Stomach (tissue), 9 donors: ENCODE results near the gene RPN1. TPM values are rescaled to one million over a fixed set of nuclear protein-coding genes. Genes with fewer than 3 reads are reported as not detected.

ENCODE experiments used
- DNase-seq, 2 donors: peaks; one replicate each; pipeline versions ENCODE4 v3.0.0 to v3.0.0-alpha.2; 2013 to 2019
- H3K27ac ChIP-seq, 5 donors: fragments of 200-600 bp in 4 of 5; sonication (generic) in 4 of 5; one replicate each; pipeline ENCODE4 v1.5.1; 2013 to 2019; ENCODE audit warnings: mild to moderate bottlenecking in 1 of 5, moderate library complexity in 1 of 5
- H3K27me3 ChIP-seq, 3 donors: fragments of 200-600 bp; sonication (generic); one replicate each; pipeline ENCODE4 v1.5.1; 2017 to 2019; ENCODE audit warnings: mixed run types in 1 of 3
- H3K36me3 ChIP-seq, 4 donors: fragments of 200-600 bp; sonication (generic); 1 replicate in 3 of 4; 2 replicates in 1 of 4; pipeline ENCODE4 v1.5.1; 2016 to 2019
- H3K4me1 ChIP-seq, 4 donors: fragments of 200-600 bp; sonication (generic); one replicate each; pipeline ENCODE4 v1.5.1; 2016 to 2019
- H3K4me3 ChIP-seq, 4 donors: fragments of 200-600 bp; sonication (generic) in 3 of 4; one replicate each; pipeline ENCODE4 v1.5.1; 2016 to 2019; ENCODE audit warnings: mild to moderate bottlenecking in 1 of 4
- H3K9me3 ChIP-seq, 4 donors: fragments of 200-600 bp; sonication (generic); one replicate each; pipeline ENCODE4 v1.5.1; 2016 to 2019
- EP300 ChIP-seq: sonication (generic); formaldehyde crosslinking; IDR thresholded peaks from one replicate; pipeline ENCODE4 v1.6.1; 2017; ENCODE audit warnings: antibody characterized with exemption
- POLR2A ChIP-seq, 4 donors: fragments of 450-650 bp; IDR thresholded peaks; one replicate each; pipeline ENCODE4 v1.6.1; 2016; ENCODE audit warnings: antibody characterized with exemption in 4 of 4, control low read depth in 2 of 4, mild to moderate bottlenecking in 1 of 4, moderate library complexity in 1 of 4
- POLR2AphosphoS5 ChIP-seq, 3 donors: sonication (generic); formaldehyde crosslinking; IDR thresholded peaks; one replicate each; pipeline ENCODE4 v1.6.1; 2016; ENCODE audit warnings: antibody characterized with exemption in 3 of 3
- WGBS, 5 donors: extraction: QIAGEN DNeasy Blood & Tissue Kit in 3 of 5; methylation state at CpG; one replicate each; pipeline versions ENCODE4 v1.1.5 to v1.1.7; 2013 to 2018; 5-methylcytosine and 5-hydroxymethylcytosine counted together
- intact Hi-C: fragments of 100-400 bp; cut with DNase I; formaldehyde crosslinking; loops from one replicate; pipeline ENCODE4 v1.15.1; 2023; ENCODE audit warnings: low total_unique reads
- polyA plus RNA-seq, 3 donors: library from polyadenylated mRNA; stranded (reverse); fragments of 200-250 nt; gene quantifications; one replicate each; pipeline ENCODE4 v1.2.3, GENCODE V29; 2013
- total RNA-seq, 5 donors: library from RNA; depleted of rRNA; stranded (reverse); fragments of >200 nt; gene quantifications; one replicate each; pipeline versions ENCODE4 v1.1.0 to v1.2.3, GENCODE V29; 2014 to 2016
- TF ChIP-seq, protein P1 (sequence below), 7 experiments: fragments of 450-650 bp in 4 of 7; fragments of 200-600 bp in 3 of 7; sonication (generic) in 3 of 7; IDR thresholded peaks; one replicate each; pipeline ENCODE4 v1.5.1; 2016 to 2019; ENCODE audit warnings: antibody characterized with exemption in 7 of 7, control low read depth in 2 of 7, mild to moderate bottlenecking in 1 of 7
- donor health status: healthy with polysubstance abuse.
- donor health status: Bipolar disorder and iron deficiency.
- donor health status: healthy.

The RPN1 gene
- total and polyA plus RNA-seq, 8 donors = 39.9 to 328 (median 107) TPM

- WGBS, 5 donors = 87 to 95% (median 92%) methylated on average over 8 to 9 of the region's 9 CpGs
- Histone ChIP-seq H3K4me1 (peaks cover 17 to 59% (median 49%) of the 10 kb centered on the region in 4 donors), H3K9me3 (no peaks in the 10 kb centered on the region), H3K36me3 (peaks cover 60 to 84% (median 82%) of the 10 kb centered on the region in 4 donors), H3K4me3 (no peak overlapping the region), H3K27me3 (no peaks in the 10 kb centered on the region), H3K27ac (peak overlapping the region in 1 of 5 donors; percentile 9)
- no peak for DNase-seq
- TF ChIP-seq POLR2AphosphoS5 (IDR thresholded peaks at IDR 0.05) (no peak), EP300 (no peak), POLR2A (IDR thresholded peaks at IDR 0.05) (no peak)
- TF ChIP-seq, protein P1, sequence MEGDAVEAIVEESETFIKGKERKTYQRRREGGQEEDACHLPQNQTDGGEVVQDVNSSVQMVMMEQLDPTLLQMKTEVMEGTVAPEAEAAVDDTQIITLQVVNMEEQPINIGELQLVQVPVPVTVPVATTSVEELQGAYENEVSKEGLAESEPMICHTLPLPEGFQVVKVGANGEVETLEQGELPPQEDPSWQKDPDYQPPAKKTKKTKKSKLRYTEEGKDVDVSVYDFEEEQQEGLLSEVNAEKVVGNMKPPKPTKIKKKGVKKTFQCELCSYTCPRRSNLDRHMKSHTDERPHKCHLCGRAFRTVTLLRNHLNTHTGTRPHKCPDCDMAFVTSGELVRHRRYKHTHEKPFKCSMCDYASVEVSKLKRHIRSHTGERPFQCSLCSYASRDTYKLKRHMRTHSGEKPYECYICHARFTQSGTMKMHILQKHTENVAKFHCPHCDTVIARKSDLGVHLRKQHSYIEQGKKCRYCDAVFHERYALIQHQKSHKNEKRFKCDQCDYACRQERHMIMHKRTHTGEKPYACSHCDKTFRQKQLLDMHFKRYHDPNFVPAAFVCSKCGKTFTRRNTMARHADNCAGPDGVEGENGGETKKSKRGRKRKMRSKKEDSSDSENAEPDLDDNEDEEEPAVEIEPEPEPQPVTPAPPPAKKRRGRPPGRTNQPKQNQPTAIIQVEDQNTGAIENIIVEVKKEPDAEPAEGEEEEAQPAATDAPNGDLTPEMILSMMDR (IDR thresholded peaks at IDR 0.05) = no peak
- intact Hi-C loops = no loop called here
Measured at GRCh38 chr3:128621931-128622330, 28.7 kb downstream of the RPN1 start.

- H3K4me3 ChIP-seq = no peak overlapping the region
- TF ChIP-seq, protein P1 (IDR thresholded peaks at IDR 0.05) = no peak
- TF ChIP-seq POLR2AphosphoS5 (IDR thresholded peaks at IDR 0.05) = no peak
- TF ChIP-seq POLR2A (IDR thresholded peaks at IDR 0.05) = no peak
- intact Hi-C loops = no loop called here
- H3K27ac ChIP-seq = no peak overlapping the region
- no peaks in the 10 kb centered on the region for H3K9me3 ChIP-seq
- peaks cover 53 to 77% (median 75%) of the 10 kb centered on the region in 4 donors for H3K36me3 ChIP-seq
- no peaks in the 10 kb centered on the region for H3K27me3 ChIP-seq
- peaks cover 17 to 61% (median 49%) of the 10 kb centered on the region in 4 donors for H3K4me1 ChIP-seq
- no peak for DNase-seq
- 73 to 90% (median 85%) methylated on average over 6 of the region's 6 CpGs for WGBS, 5 donors
Measured at GRCh38 chr3:128621234-128621633, 29.4 kb downstream of the RPN1 start.

DNA sequence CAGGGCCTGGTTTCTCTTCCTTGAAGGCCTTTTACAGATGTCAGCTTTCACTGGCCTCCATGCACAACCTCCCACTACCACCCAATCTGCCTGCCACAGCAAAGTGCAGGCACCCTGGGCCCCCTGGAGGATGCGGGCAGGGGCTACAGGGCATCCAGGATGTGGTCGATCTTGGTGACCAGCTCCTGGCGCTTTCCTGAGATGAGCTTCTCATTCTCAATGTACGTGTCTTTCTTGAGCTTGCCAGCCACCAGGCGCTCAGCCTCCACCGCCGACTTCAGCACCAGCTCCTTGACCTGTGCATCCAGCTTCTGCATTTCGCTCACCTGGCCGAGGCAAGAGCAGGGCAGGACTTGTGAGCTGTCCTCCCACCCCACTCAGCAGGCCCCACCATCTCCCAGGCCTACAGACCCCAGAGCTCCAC, 30.3 kb downstream of the RPN1 start:
- no peak for TF ChIP-seq POLR2AphosphoS5 (IDR thresholded peaks at IDR 0.05)
- no peak for TF ChIP-seq EP300
- TF ChIP-seq, protein P1 (IDR thresholded peaks at IDR 0.05) = no peak
- no peak for TF ChIP-seq POLR2A (IDR thresholded peaks at IDR 0.05)
- WGBS, 5 donors = 81 to 90% (median 86%) methylated on average over 9 of the region's 9 CpGs
- H3K27ac ChIP-seq = peak overlapping the region in 1 of 5 donors; percentile 2
- no peak overlapping the region for H3K4me3 ChIP-seq
- H3K9me3 ChIP-seq = no peaks in the 10 kb centered on the region
- peaks cover 44 to 68% (median 66%) of the 10 kb centered on the region in 4 donors for H3K36me3 ChIP-seq
- H3K27me3 ChIP-seq = no peaks in the 10 kb centered on the region
- intact Hi-C loops = no loop called here
- no peak for DNase-seq
- peaks cover 17 to 59% (median 47%) of the 10 kb centered on the region in 4 donors for H3K4me1 ChIP-seq

DNA sequence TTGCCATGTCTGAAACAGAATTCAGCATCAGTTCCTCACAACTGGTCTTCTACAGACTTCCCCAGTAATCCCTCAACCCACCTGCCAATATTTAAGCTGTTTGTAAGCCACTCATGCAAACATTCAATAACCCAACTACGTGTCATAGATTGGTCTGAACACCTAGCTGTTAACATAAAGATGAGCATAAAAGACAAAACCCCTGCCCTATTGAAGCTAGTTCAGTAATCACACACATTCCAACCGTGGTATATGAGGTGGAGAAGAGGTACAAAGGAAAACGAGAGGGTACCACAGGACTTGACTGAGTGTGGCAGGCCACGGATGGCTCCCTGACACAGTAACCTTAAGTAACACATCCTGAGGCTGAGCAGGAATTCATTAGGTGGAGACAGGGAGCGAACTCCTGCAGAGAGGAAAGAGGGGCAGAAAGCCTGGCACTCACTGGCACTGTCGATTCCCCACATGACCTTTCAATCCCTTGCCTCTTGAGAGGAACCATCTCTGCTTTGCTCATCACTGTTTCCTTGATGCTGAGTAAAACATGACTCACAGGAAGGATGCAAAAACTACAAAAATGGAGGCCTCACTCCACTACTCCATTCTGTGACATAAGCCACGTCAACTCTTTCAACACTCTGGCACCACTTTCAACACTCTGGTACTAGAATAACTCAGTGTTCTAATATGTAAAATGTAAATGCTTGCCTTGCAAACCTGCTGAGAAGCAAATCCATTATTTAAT, 31.3 kb downstream of the RPN1 start:
- Histone ChIP-seq H3K27me3 (no peaks in the 10 kb centered on the region), H3K9me3 (no peaks in the 10 kb centered on the region), H3K27ac (peak overlapping the region in 3 of 5 donors; percentile 84 to 91 (median 85)), H3K4me1 (peaks cover 17 to 50% (median 37%) of the 10 kb centered on the region in 4 donors), H3K4me3 (no peak overlapping the region), H3K36me3 (peaks cover 34 to 58% (median 56%) of the 10 kb centered on the region in 4 donors)
- DNase-seq = no peak
- 63 to 75% (median 68%) methylated on average over 7 of the region's 7 CpGs for WGBS, 5 donors
- TF ChIP-seq POLR2AphosphoS5 (IDR thresholded peaks at IDR 0.05) = peak in 1 of 3 donors; percentile 3
- no peak for TF ChIP-seq EP300
- TF ChIP-seq, protein P1 (IDR thresholded peaks at IDR 0.05) = no peak
- no peak for TF ChIP-seq POLR2A (IDR thresholded peaks at IDR 0.05)
- intact Hi-C loops = no loop called here
